Activated naive CD4-positive, alpha-beta T cell treated with anti-CD3 and anti-CD28 coated beads, Interleukin-2, amount 50 U/mL, for 72 hours (primary cell): ENCODE data around the gene HLA-DOA. TPM values are rescaled to one million over a fixed set of nuclear protein-coding genes. Genes with fewer than 3 reads are reported as not detected.

Experiments
- ATAC-seq, 2 donors: fragments of 150-1000 bp; cut with Tn5 transposase; 2 replicates each; pipeline ENCODE4 v1.10.0; 2021; ENCODE audit warnings: mild to moderate bottlenecking in 2 of 2, moderate library complexity in 2 of 2
- DNase-seq, 2 donors: peaks; one replicate each; pipeline ENCODE4 v3.0.0; 2021 to 2022; ENCODE audit warnings: low spot score in 2 of 2
- H3K27ac Mint-ChIP-seq, 2 donors: one replicate each; pipeline ENCODE4 v1.8.0; 2022; ENCODE audit warnings: mild to moderate bottlenecking in 2 of 2, mixed read lengths in 2 of 2
- H3K36me3 Mint-ChIP-seq, 2 donors: one replicate each; pipeline ENCODE4 v1.8.0; 2022; ENCODE audit warnings: mixed read lengths in 2 of 2
- H3K9me3 Mint-ChIP-seq, 2 donors: one replicate each; pipeline ENCODE4 v1.8.0; 2022; ENCODE audit warnings: mixed read lengths in 2 of 2
- total RNA-seq, 2 donors: library from RNA; stranded (reverse); gene quantifications; one replicate each; pipeline ENCODE4 v1.2.3, GENCODE V29; 2022

Gene HLA-DOA
- total RNA-seq, 2 donors from 2014 or later: 1.8 to 3.2 TPM

DNA sequence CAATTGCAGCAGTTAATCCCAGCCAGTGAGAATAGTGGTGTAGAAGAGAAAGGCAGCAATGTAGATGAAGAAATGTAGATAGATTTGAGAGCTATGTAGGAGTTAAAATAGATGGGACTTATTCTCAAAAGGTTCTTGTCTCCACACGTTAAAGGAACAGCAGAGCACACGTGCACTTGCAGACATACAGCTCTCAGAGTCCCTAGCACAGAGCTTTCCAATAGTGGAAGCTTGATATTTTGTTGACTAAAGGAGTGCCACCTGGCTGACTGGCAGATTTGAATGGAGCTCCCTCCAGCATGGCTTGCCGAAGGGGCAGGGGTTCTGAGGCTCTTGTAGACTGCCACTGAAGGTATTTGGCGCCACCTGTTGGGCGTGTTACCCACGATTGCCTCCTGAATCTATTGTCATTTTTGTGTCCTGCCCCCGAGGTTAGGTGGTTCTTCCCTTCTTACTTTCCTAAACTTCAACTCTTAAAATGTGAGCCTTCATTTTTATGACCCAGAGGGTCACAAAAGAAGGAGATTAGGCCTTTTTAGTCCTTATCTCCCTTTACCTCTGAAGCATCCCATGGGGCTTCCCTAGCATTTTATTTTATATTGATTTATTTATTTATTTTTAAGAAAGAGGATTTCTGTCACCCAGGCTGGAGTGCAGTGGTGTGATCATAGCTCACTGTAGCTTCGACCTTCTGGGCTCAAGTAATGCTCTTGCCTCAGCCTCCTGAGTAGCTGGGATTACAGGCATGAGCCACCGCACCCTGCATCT is 24.6 kb downstream of the HLA-DOA start:
- H3K9me3 Mint-ChIP-seq: no peaks in the 10 kb centered on the region
- peaks cover 4 to 12% of the 10 kb centered on the region in 2 donors for H3K36me3 Mint-ChIP-seq
- ATAC-seq (peak; percentile 68 to 75), DNase-seq (peak; percentile 79 to 91)
- no peak overlapping the region for H3K27ac Mint-ChIP-seq

- ATAC-seq (peak; percentile 11 to 26), DNase-seq (no peak)
- no peaks in the 10 kb centered on the region for H3K9me3 Mint-ChIP-seq
- H3K36me3 Mint-ChIP-seq: peaks cover 8 to 19% of the 10 kb centered on the region in 2 donors
- H3K27ac Mint-ChIP-seq: peak overlapping the region; percentile 16 to 78
Observed at GRCh38 chr6:32983964-32984621, 25.3 kb downstream of the HLA-DOA start.

GRCh38 chr6:32983493-32983848 is 25.9 kb downstream of the HLA-DOA start:
- H3K27ac Mint-ChIP-seq: peak overlapping the region; percentile 16 to 78
- H3K36me3 Mint-ChIP-seq: peaks cover 8 to 25% of the 10 kb centered on the region in 2 donors
- DNase-seq: no peak
- ATAC-seq: peak in 1 of 2 donors; percentile 1
- no peaks in the 10 kb centered on the region for H3K9me3 Mint-ChIP-seq

- DNase-seq: no peak
- H3K9me3 Mint-ChIP-seq: no peaks in the 10 kb centered on the region
- H3K36me3 Mint-ChIP-seq: peaks cover 8 to 31% of the 10 kb centered on the region in 2 donors
- peak overlapping the region in 1 of 2 donors; percentile 16 for H3K27ac Mint-ChIP-seq
- peak in 1 of 2 donors; percentile 3 for ATAC-seq
Observed at GRCh38 chr6:32982702-32983492, 26.5 kb downstream of the HLA-DOA start.

DNA sequence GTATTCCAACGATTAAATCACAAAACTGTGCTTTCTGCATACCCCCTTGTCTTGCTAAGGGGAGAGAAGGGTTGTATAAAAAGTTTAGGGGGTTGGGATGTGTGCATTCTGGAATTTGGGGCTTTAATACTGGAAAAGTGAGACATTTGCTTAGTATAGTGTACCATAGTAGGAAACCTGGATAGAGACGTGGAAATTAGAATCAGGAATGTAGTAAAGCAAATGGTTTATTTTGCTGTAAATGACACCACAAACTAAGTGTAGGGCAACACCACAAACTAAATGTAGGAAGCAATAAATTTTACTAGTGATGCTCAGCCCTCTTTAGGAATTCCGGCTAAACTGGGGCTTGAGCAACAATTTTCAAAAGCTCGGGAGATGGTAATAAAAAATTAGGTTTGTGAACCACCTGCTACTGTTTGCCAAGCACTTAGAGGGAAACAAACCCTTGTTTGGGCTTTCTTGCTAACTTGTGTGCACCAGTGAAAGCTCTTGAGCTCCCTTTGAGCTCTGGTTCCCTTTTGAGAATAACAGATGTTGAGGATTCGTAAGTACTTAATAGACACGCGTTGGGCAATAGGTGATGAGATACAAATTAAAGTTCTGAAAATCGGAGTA is 27.2 kb downstream of the HLA-DOA start:
- Mint-ChIP-seq H3K9me3 (no peaks in the 10 kb centered on the region), H3K36me3 (peaks cover 15 to 38% of the 10 kb centered on the region in 2 donors), H3K27ac (peak overlapping the region; percentile 75 to 94)
- no peak for ATAC-seq
- no peak for DNase-seq

- no peak for DNase-seq
- Mint-ChIP-seq H3K27ac (peak overlapping the region in 1 of 2 donors; percentile 48), H3K9me3 (no peaks in the 10 kb centered on the region), H3K36me3 (peaks cover 32 to 54% of the 10 kb centered on the region in 2 donors)
- ATAC-seq: no peak
Observed at GRCh38 chr6:32980488-32981038, 28.8 kb downstream of the HLA-DOA start.

DNA sequence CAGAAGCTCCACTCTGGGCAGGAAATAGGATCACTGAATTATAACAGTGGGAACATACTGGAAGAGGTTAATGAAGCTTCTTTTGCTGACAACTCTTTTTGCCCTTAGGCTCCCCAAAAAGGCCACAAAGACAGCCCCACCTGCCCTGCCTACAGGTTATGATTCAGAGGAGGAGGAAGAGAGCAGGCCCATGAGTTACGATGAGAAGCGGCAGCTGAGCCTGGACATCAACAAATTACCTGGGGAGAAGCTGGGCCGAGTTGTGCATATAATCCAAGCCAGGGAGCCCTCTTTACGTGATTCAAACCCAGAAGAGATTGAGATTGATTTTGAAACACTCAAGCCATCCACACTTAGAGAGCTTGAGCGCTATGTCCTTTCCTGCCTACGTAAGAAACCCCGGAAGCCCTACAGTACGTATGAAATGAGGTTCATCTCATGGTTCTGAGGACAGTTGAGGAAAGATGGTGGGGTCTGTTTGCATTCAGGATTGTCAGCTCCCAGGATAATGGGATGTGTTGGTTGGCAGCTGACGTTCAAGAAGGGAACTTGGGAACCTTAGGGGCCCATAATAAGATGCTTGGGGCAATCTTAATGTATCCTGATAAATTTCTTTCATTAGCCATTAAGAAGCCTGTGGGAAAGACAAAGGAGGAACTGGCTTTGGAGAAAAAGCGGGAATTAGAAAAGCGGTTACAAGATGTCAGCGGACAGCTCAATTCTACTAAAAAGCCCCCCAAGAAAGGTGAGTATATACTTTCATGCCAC is 29.5 kb downstream of the HLA-DOA start:
- H3K36me3 Mint-ChIP-seq: peaks cover 38 to 61% of the 10 kb centered on the region in 2 donors
- ATAC-seq: no peak

DNA sequence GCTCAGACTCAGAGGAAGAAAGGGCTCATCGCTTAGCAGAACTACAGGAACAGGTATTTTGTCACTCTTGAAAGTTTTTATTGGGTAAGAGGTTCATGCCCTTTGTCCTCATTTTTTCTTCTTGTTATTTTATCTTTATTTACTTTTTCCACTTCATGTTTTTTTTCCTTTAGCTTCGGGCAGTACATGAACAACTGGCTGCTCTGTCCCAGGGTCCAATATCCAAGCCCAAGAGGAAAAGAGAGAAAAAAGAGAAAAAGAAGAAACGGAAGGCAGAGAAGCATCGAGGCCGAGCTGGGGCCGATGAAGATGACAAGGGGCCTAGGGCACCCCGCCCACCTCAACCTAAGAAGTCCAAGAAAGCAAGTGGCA is 31.5 kb downstream of the HLA-DOA start:
- ATAC-seq (no peak), DNase-seq (no peak)
- Mint-ChIP-seq H3K36me3 (peaks cover 58 to 81% of the 10 kb centered on the region in 2 donors), H3K9me3 (no peaks in the 10 kb centered on the region), H3K27ac (peak overlapping the region; percentile 97 to 99)

More for the DNA sequence above, 29.5 kb downstream of the HLA-DOA start:
- Mint-ChIP-seq H3K27ac (peak overlapping the region; percentile 73 to 97), H3K9me3 (no peaks in the 10 kb centered on the region)
- DNase-seq: no peak

GRCh38 chr6:32977272-32977952 is 32.0 kb downstream of the HLA-DOA start:
- H3K9me3 Mint-ChIP-seq: no peaks in the 10 kb centered on the region
- no peak for ATAC-seq
- peaks cover 63 to 86% of the 10 kb centered on the region in 2 donors for H3K36me3 Mint-ChIP-seq
- peak overlapping the region; percentile 97 to 99 for H3K27ac Mint-ChIP-seq
- DNase-seq: no peak

DNA sequence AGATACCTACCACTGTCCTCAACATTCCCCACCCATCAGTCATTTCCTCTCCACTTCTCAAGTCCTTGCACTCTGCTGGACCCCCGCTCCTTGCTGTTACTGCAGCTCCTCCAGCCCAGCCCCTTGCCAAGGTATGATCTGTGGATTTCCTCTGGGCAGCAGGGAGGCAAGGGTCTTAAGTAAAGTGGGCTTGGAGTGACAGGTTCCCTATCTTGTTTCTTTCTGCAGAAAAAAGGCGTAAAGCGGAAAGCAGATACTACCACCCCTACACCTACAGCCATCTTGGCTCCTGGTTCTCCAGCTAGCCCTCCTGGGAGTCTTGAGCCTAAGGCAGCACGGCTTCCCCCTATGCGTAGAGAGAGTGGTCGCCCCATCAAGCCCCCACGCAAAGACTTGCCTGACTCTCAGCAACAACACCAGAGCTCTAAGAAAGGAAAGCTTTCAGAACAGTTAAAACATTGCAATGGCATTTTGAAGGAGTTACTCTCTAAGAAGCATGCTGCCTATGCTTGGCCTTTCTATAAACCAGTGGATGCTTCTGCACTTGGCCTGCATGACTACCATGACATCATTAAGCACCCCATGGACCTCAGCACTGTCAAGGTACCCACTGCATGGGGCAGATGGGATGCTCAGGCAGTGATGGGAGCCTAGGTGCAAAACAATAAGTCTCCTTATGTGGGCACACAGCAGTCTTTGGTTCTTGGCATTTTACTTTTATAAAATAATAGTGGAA is 32.9 kb downstream of the HLA-DOA start:
- peaks cover 69 to 91% of the 10 kb centered on the region in 2 donors for H3K36me3 Mint-ChIP-seq
- H3K9me3 Mint-ChIP-seq: no peaks in the 10 kb centered on the region
- H3K27ac Mint-ChIP-seq: peak overlapping the region; percentile 97 to 99
- ATAC-seq: no peak
- DNase-seq: no peak

GRCh38 chr6:32975886-32976285 is 33.5 kb downstream of the HLA-DOA start:
- Mint-ChIP-seq H3K9me3 (no peaks in the 10 kb centered on the region), H3K36me3 (peaks cover 75 to 96% of the 10 kb centered on the region in 2 donors), H3K27ac (peak overlapping the region; percentile 97 to 99)
- ATAC-seq (no peak), DNase-seq (no peak)

DNA sequence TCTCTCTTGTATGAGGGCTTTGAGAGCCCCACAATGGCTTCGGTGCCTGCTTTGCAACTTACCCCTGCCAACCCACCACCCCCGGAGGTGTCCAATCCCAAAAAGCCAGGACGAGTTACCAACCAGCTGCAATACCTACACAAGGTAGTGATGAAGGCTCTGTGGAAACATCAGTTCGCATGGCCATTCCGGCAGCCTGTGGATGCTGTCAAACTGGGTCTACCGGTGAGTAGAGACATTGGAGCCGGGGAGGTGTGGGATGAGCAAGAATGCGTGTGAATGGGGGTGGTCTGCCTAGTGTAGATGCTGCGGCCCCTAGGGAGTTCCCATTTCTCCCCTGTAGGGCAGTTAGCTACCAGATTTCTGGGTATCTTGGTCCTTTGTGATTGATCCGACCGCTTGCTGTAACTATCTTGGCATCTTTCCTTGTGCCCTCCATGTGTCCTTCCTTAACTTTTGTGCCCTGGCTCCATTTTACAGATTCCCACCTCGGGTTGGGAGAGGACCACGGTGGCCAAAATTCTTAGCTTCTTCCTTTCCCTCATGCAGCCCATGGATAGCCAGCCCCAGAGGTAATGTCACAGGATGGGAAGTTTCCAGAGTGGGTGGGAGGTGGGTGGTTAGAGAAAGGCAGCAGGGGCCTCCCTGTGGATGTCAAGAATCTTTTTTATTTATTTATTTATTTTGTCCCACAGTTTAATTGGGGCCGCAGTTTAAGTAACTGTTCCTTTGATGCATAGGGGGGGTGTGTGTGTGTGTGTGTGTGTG is 34.7 kb downstream of the HLA-DOA start:
- Mint-ChIP-seq H3K36me3 (peaks cover 82 to 96% of the 10 kb centered on the region in 2 donors), H3K9me3 (no peaks in the 10 kb centered on the region), H3K27ac (peak overlapping the region; percentile 97 to 99)
- DNase-seq (no peak), ATAC-seq (no peak)

GRCh38 chr6:32974016-32974333 is 35.4 kb downstream of the HLA-DOA start:
- ATAC-seq: no peak
- no peaks in the 10 kb centered on the region for H3K9me3 Mint-ChIP-seq
- peak overlapping the region; percentile 97 to 99 for H3K27ac Mint-ChIP-seq
- peak in 1 of 2 donors; percentile 32 for DNase-seq
- peaks cover 83 to 93% of the 10 kb centered on the region in 2 donors for H3K36me3 Mint-ChIP-seq
